IPS-18c (cell line): ENCODE results near the gene NBPF1.
A peak's percentile ranks its signal among the peaks of the same experiment; 100 is the strongest.
"Not testable (repeated sequence)": the region's sequence is repeated elsewhere in the genome, so short reads cannot be mapped to it uniquely, and the experiment has no call there.

ENCODE experiments used
- H3K4me3 ChIP-seq: 2 replicates; pipeline ENCODE4 v1.7.0; 2013; ENCODE audit warnings: low read depth, mild to moderate bottlenecking, low read length, moderate library complexity; ENCODE audit not compliant: insufficient read depth
- H3K9me3 ChIP-seq: one replicate; pipeline ENCODE4 v1.6.1; 2013; ENCODE audit warnings: mild to moderate bottlenecking, low read length, moderate library complexity; ENCODE audit not compliant: control insufficient read depth, insufficient read depth

The NBPF1 gene

DNA sequence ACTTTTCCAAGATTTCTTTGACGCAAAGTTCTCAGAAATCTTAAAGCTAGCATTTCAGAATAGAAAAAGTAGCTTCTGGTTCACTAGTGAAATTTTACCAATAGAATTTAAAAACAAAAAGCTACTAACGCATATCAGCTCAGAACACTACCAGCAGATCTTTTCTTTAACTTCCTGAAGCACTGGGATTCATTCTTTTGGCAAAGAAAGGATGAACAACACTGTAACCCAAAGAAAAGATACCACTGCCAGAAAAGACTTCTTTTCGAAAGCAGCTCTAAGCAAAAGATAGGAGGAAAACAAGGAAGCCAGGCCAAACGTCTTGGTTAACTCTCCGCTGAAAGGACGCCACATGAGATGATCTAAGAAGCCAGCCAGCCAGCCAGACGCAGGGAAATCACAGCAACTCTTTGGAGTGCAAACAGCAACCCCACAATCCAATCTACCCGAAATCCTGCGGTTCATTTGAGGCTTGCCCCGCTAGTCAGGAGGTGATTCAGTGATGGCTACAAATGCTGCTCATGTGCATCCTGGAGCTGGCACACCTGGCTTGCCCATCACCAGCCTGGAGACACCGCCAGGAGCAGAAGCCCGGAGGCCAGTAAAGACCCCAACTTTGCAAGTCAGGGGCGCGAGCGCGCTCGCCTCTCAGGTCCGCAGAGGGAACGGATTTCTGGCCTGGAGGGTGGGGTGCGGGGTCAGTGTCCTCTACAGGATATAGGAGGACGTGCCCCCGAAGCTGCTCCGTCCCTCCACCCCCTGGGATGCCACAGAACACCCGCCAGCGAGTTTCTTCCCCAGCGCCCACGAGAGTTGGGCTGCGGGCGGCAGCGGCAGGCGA lies 812 bp downstream of the NBPF1 start:
- no peaks in the 10 kb centered on the region for H3K9me3 ChIP-seq
- H3K4me3 ChIP-seq = peak overlapping the region; percentile 91

DNA sequence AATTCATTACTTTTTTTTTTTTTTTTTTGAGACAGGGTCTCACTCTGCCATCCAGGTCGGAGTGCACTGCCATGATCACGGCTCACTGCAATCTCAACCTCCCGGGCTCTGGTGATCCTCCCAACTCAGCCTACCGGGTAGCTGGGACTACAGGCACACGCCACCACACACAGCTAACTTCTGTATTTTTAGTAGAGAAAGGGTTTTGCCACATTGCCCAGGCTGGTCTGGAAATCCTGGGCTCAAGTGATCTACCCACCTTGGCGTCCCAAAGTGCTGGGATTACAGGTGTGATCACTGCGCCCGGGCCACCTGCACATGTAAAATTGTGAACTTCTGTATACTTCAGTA lies 1.4 kb downstream of the NBPF1 start:
- not testable (repeated sequence) for H3K9me3 ChIP-seq
- H3K4me3 ChIP-seq = peak overlapping the region; percentile 91; the same call in 1 of the 2 replicates

GRCh38 chr1:16611164-16611563 lies 2.2 kb downstream of the NBPF1 start:
- not testable (repeated sequence) for H3K9me3 ChIP-seq, H3K4me3 ChIP-seq

GRCh38 chr1:16610553-16610952 lies 2.8 kb downstream of the NBPF1 start:
- H3K9me3 ChIP-seq, H3K4me3 ChIP-seq: not testable (repeated sequence)

DNA sequence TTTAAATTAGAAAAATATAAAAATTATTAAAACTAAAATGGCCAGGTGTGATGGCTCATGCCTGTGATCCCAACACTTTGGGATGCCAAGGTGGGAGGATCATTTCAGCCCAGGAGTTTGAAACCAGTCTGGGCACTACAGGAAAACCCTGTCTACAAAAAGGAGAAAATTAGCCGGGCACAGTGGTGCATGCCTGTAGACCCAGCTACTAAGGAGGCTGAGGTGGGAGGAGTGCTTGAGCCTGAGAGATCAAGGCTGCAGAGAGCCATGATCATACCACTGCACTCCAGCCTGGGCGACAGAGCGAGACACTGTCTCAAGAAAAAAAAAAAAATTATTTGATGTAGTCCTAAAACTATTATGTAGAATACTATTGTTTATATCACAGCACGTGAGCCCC lies 3.6 kb downstream of the NBPF1 start:
- not testable (repeated sequence) for H3K4me3 ChIP-seq, H3K9me3 ChIP-seq

- no peak overlapping the region for H3K4me3 ChIP-seq
- no peaks in the 10 kb centered on the region for H3K9me3 ChIP-seq
Observed at GRCh38 chr1:16608838-16609560, 4.4 kb downstream of the NBPF1 start.

- not testable (repeated sequence) for H3K9me3 ChIP-seq, H3K4me3 ChIP-seq
Observed at GRCh38 chr1:16607853-16608815, 5.2 kb downstream of the NBPF1 start.

- no peak overlapping the region for H3K4me3 ChIP-seq
Observed at GRCh38 chr1:16607433-16607851, 5.9 kb downstream of the NBPF1 start.

DNA sequence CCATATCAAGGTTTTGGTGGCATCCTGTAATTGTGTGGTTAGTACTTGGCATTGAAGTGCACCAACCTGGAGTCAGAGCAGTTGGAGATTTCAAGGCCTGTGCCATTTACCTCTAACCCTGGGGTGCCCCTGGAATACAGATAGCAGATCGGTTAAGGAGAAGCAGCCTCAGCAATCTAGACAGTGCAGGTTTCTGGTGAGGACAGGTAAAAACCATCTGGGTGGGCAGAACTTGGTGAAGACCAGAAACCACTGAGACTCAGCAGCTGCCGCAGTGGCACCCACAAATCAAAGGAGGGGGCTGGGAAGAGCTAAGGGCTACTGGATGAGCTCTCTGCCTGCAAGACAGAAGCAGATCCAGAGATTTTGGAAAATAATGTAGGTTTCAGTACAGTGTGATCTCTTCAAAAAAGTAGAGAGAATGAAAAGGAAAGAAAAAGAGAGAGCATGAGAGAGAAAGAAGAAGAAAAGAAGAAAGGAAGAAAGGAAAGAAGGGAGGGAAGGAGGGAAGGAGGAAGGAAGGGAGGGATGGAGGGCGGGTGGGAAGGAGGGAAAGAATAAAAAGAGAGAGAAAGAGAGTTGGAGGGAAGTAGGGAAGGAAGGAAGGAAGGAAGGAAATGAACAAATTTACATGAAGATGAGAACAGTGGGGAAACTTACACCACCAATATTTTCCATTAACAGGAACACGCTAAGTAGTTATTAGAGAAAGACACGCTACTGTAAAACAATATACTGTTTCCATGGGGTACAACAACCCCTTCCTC lies 6.5 kb downstream of the NBPF1 start:
- H3K9me3 ChIP-seq, H3K4me3 ChIP-seq: not testable (repeated sequence)

More at GRCh38 chr1:16607433-16607851, 5.9 kb downstream of the NBPF1 start:
- H3K9me3 ChIP-seq = no peaks in the 10 kb centered on the region

GRCh38 chr1:16605532-16606505 lies 7.5 kb downstream of the NBPF1 start:
- Histone ChIP-seq H3K4me3 (no peak overlapping the region), H3K9me3 (no peaks in the 10 kb centered on the region)

DNA sequence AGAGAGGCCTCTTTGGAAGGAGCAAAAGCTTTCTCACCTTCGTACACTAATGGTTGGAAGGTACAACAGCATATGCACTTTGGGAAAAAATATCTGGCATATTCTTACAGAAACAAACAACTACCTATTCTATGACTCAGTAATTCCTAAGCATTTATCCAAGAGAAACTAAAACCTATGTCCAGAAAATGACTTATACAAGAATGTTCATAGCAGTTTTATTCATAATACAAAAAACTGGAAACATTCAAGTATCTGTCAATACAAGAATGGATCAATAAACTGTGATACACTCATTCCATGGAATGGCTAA lies 8.2 kb downstream of the NBPF1 start:
- no peak overlapping the region for H3K4me3 ChIP-seq

DNA sequence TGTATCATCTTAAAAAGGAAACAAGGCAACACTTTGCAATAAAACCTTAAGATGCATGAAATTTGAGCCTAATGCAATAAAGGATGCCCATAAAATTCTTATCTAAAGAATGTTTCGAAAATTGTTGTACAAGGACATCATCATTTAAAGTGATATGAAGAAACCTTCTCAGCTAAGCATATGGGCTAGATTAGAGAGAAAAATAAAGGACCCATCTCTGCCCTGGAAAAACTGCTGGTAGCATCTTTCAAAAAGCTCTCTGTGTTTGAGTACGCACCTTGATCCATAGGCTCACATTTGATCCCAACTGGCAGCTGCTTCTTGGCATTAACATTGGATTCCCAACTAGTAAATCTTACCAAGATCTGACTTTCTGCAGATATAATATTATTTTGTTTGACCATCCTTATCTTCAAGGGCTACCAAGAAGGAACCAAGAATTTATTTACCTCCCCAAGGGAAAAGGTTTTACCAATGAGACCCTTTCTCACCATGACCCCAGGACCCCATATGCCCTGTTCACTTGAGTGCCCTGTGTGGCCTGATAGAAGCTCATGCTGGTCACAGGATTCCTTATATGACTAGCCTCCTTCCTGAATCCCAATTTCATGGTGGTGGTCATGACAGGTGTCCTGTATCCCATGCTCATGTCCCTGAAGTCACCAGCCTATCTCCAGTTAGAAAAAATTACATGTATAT lies 8.7 kb downstream of the NBPF1 start:
- not testable (repeated sequence) for H3K4me3 ChIP-seq, H3K9me3 ChIP-seq

More for the DNA sequence above, 8.2 kb downstream of the NBPF1 start:
- H3K9me3 ChIP-seq = no peaks in the 10 kb centered on the region

DNA sequence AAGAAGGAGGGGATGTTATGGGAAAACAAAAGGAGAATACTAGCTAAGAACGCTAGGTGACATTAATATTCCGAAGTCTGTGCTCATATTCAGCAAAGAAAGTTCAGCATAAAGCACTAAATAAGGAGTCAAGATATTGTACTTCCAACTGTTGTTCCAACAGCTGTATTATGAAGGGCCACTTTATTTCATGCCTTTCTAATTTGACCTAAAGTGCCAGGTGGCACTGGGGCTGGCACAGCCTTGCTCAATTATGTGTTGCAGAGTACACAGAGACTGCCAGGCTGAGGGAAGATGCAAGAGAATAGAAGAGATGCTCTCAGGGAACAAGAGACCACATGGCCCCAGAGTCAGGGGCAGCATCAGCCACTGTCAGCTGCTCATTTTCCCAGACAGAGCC lies 9.7 kb downstream of the NBPF1 start:
- H3K4me3 ChIP-seq, H3K9me3 ChIP-seq: not testable (repeated sequence)

GRCh38 chr1:16602336-16603011 lies 10.9 kb downstream of the NBPF1 start:
- H3K9me3 ChIP-seq, H3K4me3 ChIP-seq: not testable (repeated sequence)
